HepG2 (cell line): Measurements from ENCODE around the gene BSN. TPM values are rescaled to one million over a fixed set of nuclear protein-coding genes. Genes with fewer than 3 reads are reported as not detected.
"Not testable (repeated sequence)": the region's sequence is repeated elsewhere in the genome, so short reads cannot be mapped to it uniquely, and the experiment has no call there.

Experiments used
- CEBPG ChIP-seq: IDR thresholded peaks from 2 replicates; pipeline ENCODE4 v1.6.1; 2016
- CREM ChIP-seq, 2 experiments: sonication (generic) in 1 of 2; formaldehyde crosslinking in 1 of 2; IDR thresholded peaks; 2 replicates each; pipeline versions ENCODE4 v1.4.0 to v1.6.1; 2016 to 2020; ENCODE audit warnings: antibody characterized with exemption in 1 of 2, mild to moderate bottlenecking in 1 of 2, missing genetic modification reagents in 1 of 2
- ELF4 ChIP-seq: sonication (generic); formaldehyde crosslinking; IDR thresholded peaks from 2 replicates; pipeline ENCODE4 v1.5.0; 2020; ENCODE audit warnings: missing genetic modification reagents, mild to moderate bottlenecking, moderate library complexity, borderline replicate concordance
- HBP1 ChIP-seq: IDR thresholded peaks from 2 replicates; pipeline ENCODE4 v1.6.1; 2016; ENCODE audit warnings: low read depth, control low read depth
- HCFC1 ChIP-seq: fragments of 150-350 bp; IDR thresholded peaks from 2 replicates; pipeline ENCODE4 v1.6.1; 2014; ENCODE audit warnings: low read depth, low read length
- HOXA3 ChIP-seq: sonication (generic); formaldehyde crosslinking; IDR thresholded peaks from 2 replicates; pipeline ENCODE4 v1.5.0; 2020; ENCODE audit warnings: missing genetic modification reagents
- HOXD1 ChIP-seq: sonication (generic); formaldehyde crosslinking; IDR thresholded peaks from 2 replicates; pipeline ENCODE4 v1.5.0; 2020; ENCODE audit warnings: missing genetic modification reagents
- KLF16 ChIP-seq, 2 experiments: sonication (generic) in 1 of 2; formaldehyde crosslinking in 1 of 2; IDR thresholded peaks; 2 replicates each; pipeline versions ENCODE4 v1.6.1 to v1.8.0; 2016 to 2023; ENCODE audit warnings: missing genetic modification reagents in 2 of 2, missing compliant biosample characterization in 1 of 2
- KMT2B ChIP-seq: IDR thresholded peaks from 2 replicates; pipeline ENCODE4 v1.6.1; 2016; ENCODE audit warnings: missing genetic modification reagents, missing compliant biosample characterization
- LCORL ChIP-seq, 2 experiments: fragments of 450-650 bp in 1 of 2; sonication (generic) in 1 of 2; formaldehyde crosslinking in 1 of 2; IDR thresholded peaks; 2 replicates each; pipeline versions ENCODE4 v1.5.0 to v1.6.1; 2017 to 2020; ENCODE audit warnings: antibody characterized with exemption in 1 of 2, missing genetic modification reagents in 1 of 2
- MNT ChIP-seq: fragments of 450-650 bp; IDR thresholded peaks from 2 replicates; pipeline ENCODE4 v1.6.1; 2016
- MXD3 ChIP-seq: IDR thresholded peaks from 2 replicates; pipeline ENCODE4 v1.6.1; 2016; ENCODE audit warnings: mild to moderate bottlenecking, missing biosample characterization, missing genetic modification reagents
- NR2F6 ChIP-seq, 2 experiments: IDR thresholded peaks; 2 replicates each; pipeline ENCODE4 v1.6.1; 2016; ENCODE audit warnings: antibody characterized with exemption in 1 of 2, mild to moderate bottlenecking in 1 of 2
- SALL1 ChIP-seq: sonication (generic); formaldehyde crosslinking; IDR thresholded peaks from 2 replicates; pipeline ENCODE4 v1.8.0; 2022; ENCODE audit warnings: mild to moderate bottlenecking, missing genetic modification reagents
- SPEN ChIP-seq: sonication (generic); formaldehyde crosslinking; IDR thresholded peaks from 2 replicates; pipeline ENCODE4 v1.5.1; 2020; ENCODE audit warnings: low read depth, mild to moderate bottlenecking, missing genetic modification reagents
- TEAD2 ChIP-seq: sonication (generic); formaldehyde crosslinking; IDR thresholded peaks from 2 replicates; pipeline ENCODE4 v1.9.0; 2021; ENCODE audit warnings: missing genetic modification reagents
- TFE3 ChIP-seq: IDR thresholded peaks from 2 replicates; pipeline ENCODE4 v1.6.1; 2016
- TMF1 ChIP-seq: sonication (generic); formaldehyde crosslinking; IDR thresholded peaks from 2 replicates; pipeline ENCODE4 v1.8.1; 2022; ENCODE audit warnings: low read depth, missing genetic modification reagents
- TP53 ChIP-seq: sonication (generic); formaldehyde crosslinking; conservative IDR thresholded peaks from 2 replicates; pipeline ENCODE4 v1.4.0; 2020; ENCODE audit warnings: missing genetic modification reagents
- YEATS4 ChIP-seq: sonication (generic); formaldehyde crosslinking; IDR thresholded peaks from 2 replicates; pipeline ENCODE4 v1.4.0; 2020; ENCODE audit warnings: missing genetic modification reagents, borderline replicate concordance
- ZBTB42 ChIP-seq: sonication (generic); formaldehyde crosslinking; IDR thresholded peaks from 2 replicates; pipeline ENCODE4 v1.5.0; 2020; ENCODE audit warnings: mild to moderate bottlenecking, missing genetic modification reagents
- ZNF331 ChIP-seq: sonication (generic); formaldehyde crosslinking; IDR thresholded peaks from 2 replicates; pipeline ENCODE4 v1.4.0; 2020; ENCODE audit warnings: missing genetic modification reagents
- polyA plus RNA-seq, 8 experiments: library from polyadenylated mRNA; depleted of rRNA in 3 of 8; stranded (reverse) in 7 of 8; unstranded in 1 of 8; fragments of >200 nt; fragmentation: Illumina TruSeq in 4 of 8; extraction: Trizol in 4 of 8; gene quantifications; 2 replicates each; pipeline versions ENCODE4 v1.2.1 to v1.2.3, GENCODE V29; 2011 to 2016; ENCODE audit warnings: low read depth in 4 of 8, missing spikeins in 1 of 8, mixed read lengths in 1 of 8; ENCODE audit not compliant: insufficient read depth in 1 of 8
- total RNA-seq, 5 experiments: library from RNA; depleted of rRNA; stranded (reverse); fragments of >200 nt; fragmentation: Illumina TruSeq; extraction: Trizol; gene quantifications; 2 replicates each; pipeline ENCODE4 v1.2.3, GENCODE V29; 2016; ENCODE audit warnings: low read depth in 1 of 5
- TF ChIP-seq, protein P1 (sequence below): sonication (generic); formaldehyde crosslinking; IDR thresholded peaks from 2 replicates; pipeline ENCODE4 v1.8.0; 2023; ENCODE audit warnings: mild to moderate bottlenecking, missing genetic modification reagents

Gene BSN
- total and polyA plus RNA-seq, 2 of the 13 experiments (the other 11 are each of a cell fraction or from before 2014, with no cell fraction given) = 0.42 to 0.86 TPM

DNA sequence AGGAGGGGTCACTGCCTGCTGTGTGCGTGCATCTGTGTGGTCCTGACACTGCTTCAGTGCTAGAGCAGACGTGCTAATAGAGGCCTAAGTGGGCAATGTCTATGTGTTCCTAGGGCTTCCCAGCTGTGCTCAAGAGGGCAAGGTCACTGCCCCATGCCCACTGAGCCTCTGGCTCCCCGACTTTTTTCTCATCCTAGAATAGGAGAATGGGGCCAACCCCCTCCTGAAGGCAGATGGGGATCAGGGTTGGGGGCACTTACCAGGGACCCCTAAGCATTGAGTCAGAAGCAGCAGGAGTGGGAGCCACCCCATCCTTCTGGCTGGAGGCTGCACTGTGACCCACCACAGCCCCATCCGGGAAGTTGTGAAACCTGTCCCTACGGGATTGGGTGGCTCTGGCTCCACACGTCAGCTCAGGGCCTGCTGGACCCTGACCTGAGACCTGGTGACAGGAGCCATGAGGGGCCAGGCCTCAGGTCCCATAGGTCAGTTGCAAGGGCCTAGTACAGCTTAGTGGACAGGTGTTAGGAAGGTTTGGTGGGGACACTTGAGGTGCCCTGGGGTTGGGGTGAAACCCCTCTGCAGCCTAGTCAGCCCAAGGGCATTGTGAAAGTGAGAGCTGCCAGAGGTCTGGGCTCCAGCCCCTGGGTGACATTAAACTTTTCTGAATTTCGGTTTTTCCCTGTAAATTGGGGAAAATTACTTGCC lies 134.2 kb downstream of the BSN start (continued):
- peak; percentile 46; the same call in 1 of the 2 replicates for TF ChIP-seq HBP1
- TF ChIP-seq HCFC1 = 0 out of 2 replicates have a peak, but pooled peaks have one; percentile 22
- peak; percentile 44; the same call in 1 of the 2 replicates for TF ChIP-seq TFE3 (CRISPR knock-in tag)
- peak in 1 of 2 experiments; percentile 43; a peak in 1 of 4 replicates for TF ChIP-seq KLF16 (CRISPR knock-in tag; IDR thresholded peaks at IDR 0.05)
- TF ChIP-seq LCORL (IDR thresholded peaks at IDR 0.05); CREM (CRISPR knock-in tag; IDR thresholded peaks at IDR 0.05): not testable (repeated sequence)
- peak; percentile 60 for TF ChIP-seq LCORL (CRISPR knock-in tag; IDR thresholded peaks at IDR 0.05)
- 0 out of 2 replicates have a peak, but pooled peaks have one; percentile 68 for TF ChIP-seq HOXD1 (CRISPR knock-in tag)
- TF ChIP-seq CEBPG (CRISPR knock-in tag) = peak; percentile 74
- 0 out of 2 replicates have a peak, but pooled peaks have one; percentile 8 for TF ChIP-seq TEAD2 (CRISPR knock-in tag)
- TF ChIP-seq, protein P1, sequence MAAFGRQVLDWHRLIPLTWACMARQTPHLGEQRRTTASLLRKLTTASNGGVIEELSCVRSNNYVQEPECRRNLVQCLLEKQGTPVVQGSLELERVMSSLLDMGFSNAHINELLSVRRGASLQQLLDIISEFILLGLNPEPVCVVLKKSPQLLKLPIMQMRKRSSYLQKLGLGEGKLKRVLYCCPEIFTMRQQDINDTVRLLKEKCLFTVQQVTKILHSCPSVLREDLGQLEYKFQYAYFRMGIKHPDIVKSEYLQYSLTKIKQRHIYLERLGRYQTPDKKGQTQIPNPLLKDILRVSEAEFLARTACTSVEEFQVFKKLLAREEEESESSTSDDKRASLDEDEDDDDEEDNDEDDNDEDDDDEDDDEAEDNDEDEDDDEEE (CRISPR knock-in tag) = peak; percentile 7; the same call in 1 of the 2 replicates
- TF ChIP-seq TP53 (CRISPR knock-in tag) = peak; percentile 37; the same call in 1 of the 2 replicates
- peak; percentile 69; the same call in 1 of the 2 replicates for TF ChIP-seq MXD3 (CRISPR knock-in tag)
- TF ChIP-seq MNT = 0 out of 2 replicates have a peak, but pooled peaks have one; percentile 3
- TF ChIP-seq YEATS4 (CRISPR knock-in tag) = peak; percentile 87
- peak; percentile 26; the same call in 1 of the 2 replicates for TF ChIP-seq ZNF331 (CRISPR knock-in tag)
- peak; percentile 63; the same call in 1 of the 2 replicates for TF ChIP-seq SPEN (CRISPR knock-in tag)
- TF ChIP-seq NR2F6 (IDR thresholded peaks at IDR 0.05) = peak; percentile 74; the same call in 1 of the 2 replicates
- TF ChIP-seq NR2F6 (CRISPR knock-in tag; IDR thresholded peaks at IDR 0.05) = peak; percentile 78
- TF ChIP-seq ELF4 (CRISPR knock-in tag) = 0 out of 2 replicates have a peak, but pooled peaks have one; percentile 45
- TF ChIP-seq ZBTB42 (CRISPR knock-in tag) = peak; percentile 80; the same call in 1 of the 2 replicates
- TF ChIP-seq SALL1 (CRISPR knock-in tag) = peak; percentile 80
- TF ChIP-seq KMT2B (CRISPR knock-in tag) = peak; percentile 32; the same call in 1 of the 2 replicates
- TF ChIP-seq CREM (IDR thresholded peaks at IDR 0.05) = peak; percentile 53; the same call in 1 of the 2 replicates
- TF ChIP-seq TMF1 (CRISPR knock-in tag) = 0 out of 2 replicates have a peak, but pooled peaks have one; percentile 25
- TF ChIP-seq HOXA3 = peak; percentile 67; the same call in 1 of the 2 replicates
